ENCODE results near the gene HPCAL1. TPM values are rescaled to one million over a fixed set of nuclear protein-coding genes. Genes with fewer than 3 reads are reported as not detected.

The HPCAL1 gene
- total RNA-seq, 1 donor from 2014 or later, result 12.3 TPM

GRCh38 chr2:10300328-10300920 lies 2.3 kb upstream of the HPCAL1 start:
- TF ChIP-seq CTCF (IDR thresholded peaks at IDR 0.05; ENCODE audit: insufficient read depth, low read depth, low read length) (no peak), EZH2 (IDR thresholded peaks at IDR 0.05; ENCODE audit: insufficient read depth, low read length) (no peak)
- peaks cover 7% of the 10 kb centered on the region for H3K27me3 Mint-ChIP-seq (ENCODE audit: low read depth, unreplicated experiment)
- H2AFZ ChIP-seq (ENCODE audit: low read depth, low read length), result no peak overlapping the region
- no peak overlapping the region for H3K27ac Mint-ChIP-seq (ENCODE audit: unreplicated experiment)
- no peak overlapping the region for H3K27ac ChIP-seq (ENCODE audit: low read depth, low read length)
- peaks cover 19% of the 10 kb centered on the region for H4K20me1 ChIP-seq (ENCODE audit: insufficient read depth, low read length)
- DNase-seq (ENCODE audit: low read depth) (no peak), FAIRE-seq (no peak)
- no peaks in the 10 kb centered on the region for H3K36me3 Mint-ChIP-seq (ENCODE audit: low read depth, unreplicated experiment)
- H3K4me1 Mint-ChIP-seq (ENCODE audit: low read depth, unreplicated experiment), result peaks cover 14% of the 10 kb centered on the region
- peaks cover 20% of the 10 kb centered on the region for H3K4me1 ChIP-seq (ENCODE audit: insufficient read depth, low read length)
- H3K79me2 ChIP-seq (ENCODE audit: insufficient read depth, low read length), result peaks cover 21% of the 10 kb centered on the region
- H3K4me2 ChIP-seq (ENCODE audit: low read length), result no peak overlapping the region
- H3K9me3 Mint-ChIP-seq (ENCODE audit: unreplicated experiment), result no peaks in the 10 kb centered on the region
- no peak overlapping the region for H3K4me3 Mint-ChIP-seq (ENCODE audit: unreplicated experiment)
- H3K27me3 ChIP-seq (ENCODE audit: insufficient read depth, low read length), result no peaks in the 10 kb centered on the region
- no peak overlapping the region for H3K4me3 ChIP-seq (ENCODE audit: insufficient read depth, low read depth, low read length)
- H3K36me3 ChIP-seq (ENCODE audit: insufficient read depth, low read length), result no peaks in the 10 kb centered on the region
- no peaks in the 10 kb centered on the region for H3K9me3 ChIP-seq (ENCODE audit: insufficient read depth, low read depth, low read length)
- no peak overlapping the region for H3K9ac ChIP-seq (ENCODE audit: low read length)

GRCh38 chr2:10300997-10301940 lies 1.4 kb upstream of the HPCAL1 start:
- Mint-ChIP-seq H3K36me3 (ENCODE audit: low read depth, unreplicated experiment) (no peaks in the 10 kb centered on the region), H3K4me1 (ENCODE audit: low read depth, unreplicated experiment) (peaks cover 14% of the 10 kb centered on the region), H3K4me3 (ENCODE audit: unreplicated experiment) (peak overlapping the region; percentile 34), H3K9me3 (ENCODE audit: unreplicated experiment) (no peaks in the 10 kb centered on the region), H3K27ac (ENCODE audit: unreplicated experiment) (no peak overlapping the region), H3K27me3 (ENCODE audit: low read depth, unreplicated experiment) (peaks cover 14% of the 10 kb centered on the region)
- H3K27ac ChIP-seq (ENCODE audit: low read depth, low read length), result no peak overlapping the region
- no peaks in the 10 kb centered on the region for H3K27me3 ChIP-seq (ENCODE audit: insufficient read depth, low read length)
- FAIRE-seq (no peak), DNase-seq (ENCODE audit: low read depth) (no peak)
- no peak overlapping the region for H2AFZ ChIP-seq (ENCODE audit: low read depth, low read length)
- peaks cover 27% of the 10 kb centered on the region for H4K20me1 ChIP-seq (ENCODE audit: insufficient read depth, low read length)
- H3K79me2 ChIP-seq (ENCODE audit: insufficient read depth, low read length), result peaks cover 29% of the 10 kb centered on the region
- no peak overlapping the region for H3K9ac ChIP-seq (ENCODE audit: low read length)
- TF ChIP-seq EZH2 (IDR thresholded peaks at IDR 0.05; ENCODE audit: insufficient read depth, low read length), result no peak
- no peak for TF ChIP-seq CTCF (IDR thresholded peaks at IDR 0.05; ENCODE audit: insufficient read depth, low read depth, low read length)
- H3K36me3 ChIP-seq (ENCODE audit: insufficient read depth, low read length), result no peaks in the 10 kb centered on the region
- H3K4me2 ChIP-seq (ENCODE audit: low read length), result no peak overlapping the region
- peaks cover 20% of the 10 kb centered on the region for H3K4me1 ChIP-seq (ENCODE audit: insufficient read depth, low read length)
- no peak overlapping the region for H3K4me3 ChIP-seq (ENCODE audit: insufficient read depth, low read depth, low read length)
- H3K9me3 ChIP-seq (ENCODE audit: insufficient read depth, low read depth, low read length), result no peaks in the 10 kb centered on the region
